HG03520 (cell line): Measurements from ENCODE around the gene LRRC3C.

Experiments used
- ATAC-seq: cut with Tn5 transposase; IDR thresholded peaks from one replicate; pipeline ENCODE4 v1.9.1; 2021; ENCODE audit warnings: mild to moderate bottlenecking, moderate library complexity; ENCODE audit not compliant: unreplicated experiment

Gene LRRC3C

GRCh38 chr17:39923836-39924690 lies 3.5 kb upstream of the LRRC3C start:
- ATAC-seq = no peak

- no peak for ATAC-seq
Measured at GRCh38 chr17:39924691-39925055, 2.9 kb upstream of the LRRC3C start.

DNA sequence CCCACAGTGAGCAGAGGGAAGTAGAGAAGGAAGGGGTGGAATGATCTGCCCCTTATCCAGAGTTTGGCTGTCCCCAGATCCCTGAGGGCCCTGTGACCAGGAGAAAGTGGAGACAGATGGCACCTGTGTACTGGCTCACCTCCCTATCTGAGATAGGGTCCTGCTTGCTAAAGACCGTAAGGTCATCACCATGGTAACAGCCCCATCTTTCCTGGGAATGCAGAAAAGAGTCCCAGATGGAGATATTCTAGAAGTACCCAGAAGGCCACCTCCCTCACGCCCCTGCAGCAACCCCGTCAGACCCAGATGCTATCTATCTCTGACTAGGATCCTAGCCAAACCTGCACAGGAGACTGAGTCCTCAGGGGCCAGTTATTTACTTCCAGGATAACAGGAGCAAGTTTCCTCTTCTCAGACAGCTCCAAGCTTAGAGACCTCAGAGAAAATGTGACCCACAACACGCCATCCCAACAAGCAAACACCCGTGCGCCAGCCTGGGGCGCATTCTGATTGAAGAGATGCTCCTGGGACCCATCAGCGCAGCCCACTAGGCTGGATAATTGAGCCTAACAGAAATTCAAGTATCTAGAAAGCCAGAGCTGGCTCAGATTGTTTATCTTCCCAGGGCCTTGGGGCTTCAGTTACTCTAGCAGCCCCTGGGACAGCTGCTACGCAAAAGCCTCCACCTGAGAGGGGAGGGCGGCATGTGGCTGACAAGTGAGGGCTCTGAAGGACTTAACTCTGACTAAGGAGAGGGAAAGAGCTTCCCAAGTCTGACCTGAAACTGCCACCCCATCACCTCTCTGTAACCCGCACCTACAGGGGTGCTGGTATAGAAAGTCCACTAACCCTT lies 2.0 kb upstream of the LRRC3C start:
- no peak for ATAC-seq

DNA sequence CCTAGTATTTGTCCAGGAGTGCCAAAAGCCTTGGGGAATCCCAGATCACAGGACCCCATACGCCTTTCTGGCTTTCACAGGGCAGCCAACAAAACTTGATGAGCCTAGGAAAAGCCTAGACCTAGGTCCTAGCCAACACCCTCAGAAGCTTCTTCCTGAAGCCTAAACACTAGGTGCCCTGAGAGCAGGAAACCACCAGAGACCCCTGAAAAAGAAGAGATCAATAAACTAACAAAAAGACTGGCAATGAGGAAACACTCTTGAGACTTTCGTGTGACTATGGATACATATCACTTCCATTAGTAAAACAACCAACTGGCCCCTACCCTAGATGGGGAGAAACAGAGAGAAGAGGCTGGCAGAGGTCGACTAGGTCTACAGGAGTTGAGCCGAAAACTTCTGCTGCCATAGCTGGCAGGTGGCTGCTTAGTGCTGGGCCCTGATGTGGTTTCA lies 1.4 kb upstream of the LRRC3C start:
- no peak for ATAC-seq

GRCh38 chr17:39926588-39927100 lies 888 bp upstream of the LRRC3C start:
- no peak for ATAC-seq

- ATAC-seq = peak; percentile 12
Measured at GRCh38 chr17:39927929-39928857, 661 bp downstream of the LRRC3C start.

- ATAC-seq = no peak
Measured at GRCh38 chr17:39928858-39929645, 1.5 kb downstream of the LRRC3C start.

DNA sequence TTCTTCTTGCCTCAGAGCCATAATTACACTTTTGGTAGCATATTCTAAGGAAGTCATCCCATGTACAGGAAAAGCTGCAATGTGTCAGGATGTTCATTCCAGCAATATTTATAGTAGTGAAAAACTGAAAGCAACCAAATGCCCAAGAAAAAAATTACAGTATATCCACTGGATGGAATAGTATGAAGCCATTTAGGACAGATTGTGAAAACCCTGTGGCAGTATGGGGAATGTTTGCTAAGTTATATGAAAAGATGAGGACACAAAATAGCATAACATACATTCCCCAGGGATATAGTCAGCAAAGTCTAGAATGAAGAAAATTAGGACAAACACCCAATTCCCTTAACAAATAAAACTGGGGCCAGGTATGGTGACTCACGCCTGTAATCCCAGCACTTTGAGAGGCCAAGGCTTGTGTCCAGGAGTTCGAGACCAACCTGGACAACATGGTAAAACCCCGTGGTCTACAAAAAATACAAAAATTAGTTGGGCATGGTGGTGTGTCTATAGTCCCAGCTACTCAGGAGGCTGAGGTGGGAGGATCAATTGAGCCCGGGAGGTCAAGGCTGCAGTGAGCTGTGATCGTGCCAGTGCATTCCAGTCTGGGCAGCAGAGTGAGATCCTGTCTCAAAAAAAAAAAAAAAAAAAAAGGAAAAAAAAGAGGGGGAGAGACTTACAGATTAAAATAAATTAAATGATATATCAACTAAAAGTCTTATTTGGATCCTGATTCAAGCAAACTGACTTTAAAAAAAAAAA lies 2.3 kb downstream of the LRRC3C start:
- ATAC-seq = no peak

DNA sequence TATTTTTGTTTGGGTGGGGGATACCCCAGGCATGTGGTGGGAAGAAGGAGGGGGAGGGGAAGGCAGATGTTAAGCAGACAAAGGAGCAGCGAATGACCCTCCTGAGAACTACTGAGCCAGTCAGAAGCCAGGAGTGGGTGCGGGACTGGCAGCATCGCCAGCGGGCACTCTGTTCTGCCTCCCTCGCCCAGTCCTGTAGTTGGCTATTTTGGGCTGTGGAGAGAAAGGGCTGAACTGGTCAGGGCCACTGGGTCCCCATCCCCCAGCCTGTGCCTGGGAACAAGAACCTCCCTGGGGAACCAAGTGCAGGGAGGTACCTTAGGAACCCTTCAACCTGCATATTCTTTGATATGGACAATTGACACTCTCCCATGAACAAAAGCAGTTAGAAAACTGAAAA lies 6.4 kb downstream of the LRRC3C start:
- no peak for ATAC-seq

DNA sequence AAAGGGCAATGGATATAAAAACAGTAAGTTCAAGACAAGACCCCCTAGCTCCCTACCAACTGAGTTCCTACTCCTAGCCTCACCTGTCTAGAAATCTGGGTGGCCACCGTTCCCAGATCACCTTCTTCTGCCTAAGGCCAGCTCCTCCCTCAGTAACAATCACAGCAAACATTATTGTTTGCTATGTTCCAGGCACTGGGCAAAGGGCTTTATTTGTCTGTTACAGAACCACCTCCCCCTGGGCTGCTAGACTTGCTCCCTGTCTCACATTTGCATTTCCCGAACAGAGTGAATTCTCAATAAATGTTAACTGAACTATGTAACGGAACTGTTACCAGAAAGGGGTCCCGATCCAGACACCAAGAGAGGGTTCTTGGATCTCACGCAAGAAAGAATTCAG lies 6.8 kb downstream of the LRRC3C start:
- no peak for ATAC-seq

DNA sequence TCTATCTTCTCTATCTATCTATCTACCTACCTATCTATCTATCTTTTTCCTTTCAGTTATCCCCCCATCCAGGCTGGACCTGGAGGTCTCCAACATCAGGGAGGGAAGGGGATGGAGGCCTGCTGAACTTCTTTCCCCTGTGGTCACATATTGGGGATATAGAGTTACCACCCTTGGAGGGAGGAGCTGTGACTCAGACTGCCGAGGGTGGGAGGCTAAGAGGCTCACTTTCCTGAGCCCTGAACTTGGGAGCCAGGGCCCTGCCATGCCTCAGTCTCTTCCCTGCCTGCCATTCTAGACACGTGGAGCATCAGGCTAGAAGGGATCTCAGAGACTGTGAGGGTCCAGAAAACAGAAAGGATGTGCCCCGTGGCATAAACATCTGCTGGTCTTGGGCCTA lies 8.4 kb downstream of the LRRC3C start:
- no peak for ATAC-seq

GRCh38 chr17:39937447-39937846 lies 9.9 kb downstream of the LRRC3C start:
- no peak for ATAC-seq

DNA sequence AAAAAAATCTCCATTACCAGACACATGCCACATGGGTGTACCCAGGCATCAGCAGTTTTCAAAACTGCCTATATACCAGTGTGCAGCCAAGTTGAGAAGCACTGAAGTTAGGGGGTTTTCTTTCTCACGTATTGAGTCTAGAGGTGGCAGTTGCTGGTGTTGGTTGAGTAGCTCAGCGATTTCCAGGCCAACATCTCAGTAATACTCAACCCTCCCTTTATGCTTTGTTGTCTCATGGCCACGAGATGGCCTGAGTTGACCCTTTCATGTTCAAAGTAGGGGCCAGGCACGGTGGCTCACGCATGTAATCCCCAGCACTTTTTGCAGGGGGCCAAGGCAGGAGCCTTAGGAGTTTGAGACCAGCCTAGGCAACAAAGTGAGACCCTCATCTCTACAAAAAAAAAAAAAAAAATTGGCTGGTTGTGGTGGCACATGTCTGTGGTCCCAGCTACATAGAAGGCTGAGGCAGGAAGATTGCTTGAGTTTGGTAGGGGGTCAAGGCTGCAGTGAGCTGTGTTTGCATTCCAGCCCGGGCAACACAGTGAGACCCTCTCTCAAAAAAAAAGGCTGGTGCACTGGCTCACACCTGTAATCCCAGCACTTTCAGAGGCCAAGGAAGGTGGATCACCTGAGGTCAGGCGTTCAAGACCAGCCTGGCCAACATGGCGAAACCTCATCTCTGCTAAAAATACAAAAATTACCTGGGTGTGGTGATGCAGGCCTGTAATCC lies 10.8 kb downstream of the LRRC3C start:
- no peak for ATAC-seq

DNA sequence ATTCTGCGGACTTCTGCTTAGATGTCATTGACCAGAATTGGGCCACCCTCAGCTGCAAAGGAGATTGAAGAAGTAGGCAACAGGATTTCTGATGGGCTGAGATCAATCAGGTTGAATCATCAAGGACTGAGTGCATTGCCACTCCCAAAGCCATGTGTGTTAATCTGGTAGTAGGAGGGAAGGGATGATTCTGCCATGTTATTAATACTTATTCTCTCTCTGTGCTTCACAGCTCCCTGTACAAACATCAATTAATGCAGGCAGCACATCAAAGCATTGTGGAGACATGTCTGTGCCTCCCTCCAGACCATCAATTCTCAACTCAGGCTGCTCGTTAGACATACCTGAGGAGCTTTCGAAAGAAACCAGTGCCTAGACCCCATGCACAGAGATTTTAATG lies 11.6 kb downstream of the LRRC3C start:
- ATAC-seq = no peak

DNA sequence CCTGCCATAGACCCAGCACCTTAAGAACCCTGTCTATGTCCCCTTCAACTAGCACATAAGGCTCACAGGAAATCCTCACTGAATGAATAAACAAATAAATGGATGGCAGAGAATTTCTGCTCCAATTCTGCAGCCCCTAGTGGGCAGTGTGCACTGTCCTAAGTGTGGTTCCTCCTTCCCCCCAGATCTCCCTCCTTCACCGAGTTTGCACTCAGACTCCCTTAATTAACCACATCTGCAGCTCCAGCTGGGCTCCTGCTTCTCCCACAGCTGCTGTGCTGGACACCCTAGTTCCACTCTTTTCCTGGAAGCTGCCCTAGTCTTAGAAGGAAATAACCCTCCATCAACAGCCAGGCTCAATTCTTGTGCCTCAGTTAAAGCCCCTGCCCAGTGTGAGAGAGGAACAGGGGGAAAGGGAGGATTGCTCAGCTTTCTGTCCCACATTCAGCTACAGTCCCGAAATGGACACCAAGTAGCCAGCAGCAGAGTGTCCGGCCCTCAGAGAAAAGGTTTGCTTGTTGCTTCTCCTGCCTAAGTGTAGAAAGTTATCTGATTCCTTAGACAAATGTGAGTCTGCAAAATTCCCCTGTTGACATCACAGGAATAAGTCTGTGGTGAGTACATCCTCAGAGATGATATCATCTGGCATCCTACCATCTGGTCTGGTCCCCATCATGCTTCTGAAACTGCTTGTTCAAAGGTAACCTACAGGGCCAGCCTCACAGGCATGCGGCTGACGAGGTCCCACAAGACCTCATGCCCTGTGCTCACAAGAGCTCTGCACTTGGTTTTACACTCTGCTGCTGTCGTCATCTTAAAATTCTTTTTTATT lies 12.3 kb downstream of the LRRC3C start:
- ATAC-seq = no peak

GRCh38 chr17:39943702-39944392 lies 16.3 kb downstream of the LRRC3C start:
- no peak for ATAC-seq

DNA sequence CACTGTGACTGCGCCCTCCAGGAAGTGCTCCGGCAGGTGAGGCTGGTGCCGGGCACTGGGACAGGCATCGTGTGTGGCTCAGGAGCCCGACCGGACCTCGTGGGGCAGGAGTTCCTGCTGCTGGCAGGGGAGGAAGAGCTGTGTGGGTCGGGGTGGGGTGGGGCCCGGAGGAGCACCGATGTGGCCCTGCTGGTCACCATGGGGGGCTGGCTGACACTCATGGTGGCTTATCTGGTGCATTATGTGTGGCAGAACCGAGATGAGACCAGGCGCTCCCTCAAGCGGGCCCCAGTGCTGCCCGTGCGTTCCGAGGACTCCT lies 16.8 kb downstream of the LRRC3C start:
- ATAC-seq = no peak
